Esophagus squamous epithelium (tissue), 4 donors: ENCODE data around the gene OR10G2.

Source experiments
- POLR2A ChIP-seq, 4 donors: fragments of 450-650 bp; IDR thresholded peaks; one replicate each; pipeline ENCODE4 v1.6.1; 2017; ENCODE audit warnings: antibody characterized with exemption in 4 of 4, mild to moderate bottlenecking in 4 of 4, moderate library complexity in 3 of 4
- TF ChIP-seq, protein P1 (sequence below), 6 experiments: fragments of 450-650 bp in 4 of 6; fragments of 200-600 bp in 2 of 6; sonication (generic) in 2 of 6; IDR thresholded peaks; one replicate each; pipeline ENCODE4 v1.5.1; 2016 to 2019; ENCODE audit warnings: antibody characterized with exemption in 6 of 6, mild to moderate bottlenecking in 4 of 6, moderate library complexity in 4 of 6

GRCh38 chr14:21631084-21631483 lies 3.7 kb downstream of the OR10G2 start:
- TF ChIP-seq, protein P1, sequence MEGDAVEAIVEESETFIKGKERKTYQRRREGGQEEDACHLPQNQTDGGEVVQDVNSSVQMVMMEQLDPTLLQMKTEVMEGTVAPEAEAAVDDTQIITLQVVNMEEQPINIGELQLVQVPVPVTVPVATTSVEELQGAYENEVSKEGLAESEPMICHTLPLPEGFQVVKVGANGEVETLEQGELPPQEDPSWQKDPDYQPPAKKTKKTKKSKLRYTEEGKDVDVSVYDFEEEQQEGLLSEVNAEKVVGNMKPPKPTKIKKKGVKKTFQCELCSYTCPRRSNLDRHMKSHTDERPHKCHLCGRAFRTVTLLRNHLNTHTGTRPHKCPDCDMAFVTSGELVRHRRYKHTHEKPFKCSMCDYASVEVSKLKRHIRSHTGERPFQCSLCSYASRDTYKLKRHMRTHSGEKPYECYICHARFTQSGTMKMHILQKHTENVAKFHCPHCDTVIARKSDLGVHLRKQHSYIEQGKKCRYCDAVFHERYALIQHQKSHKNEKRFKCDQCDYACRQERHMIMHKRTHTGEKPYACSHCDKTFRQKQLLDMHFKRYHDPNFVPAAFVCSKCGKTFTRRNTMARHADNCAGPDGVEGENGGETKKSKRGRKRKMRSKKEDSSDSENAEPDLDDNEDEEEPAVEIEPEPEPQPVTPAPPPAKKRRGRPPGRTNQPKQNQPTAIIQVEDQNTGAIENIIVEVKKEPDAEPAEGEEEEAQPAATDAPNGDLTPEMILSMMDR (IDR thresholded peaks at IDR 0.05): no peak
- no peak for TF ChIP-seq POLR2A (IDR thresholded peaks at IDR 0.05)
